ENCODE results near the gene SERPING1.

Gene SERPING1

DNA sequence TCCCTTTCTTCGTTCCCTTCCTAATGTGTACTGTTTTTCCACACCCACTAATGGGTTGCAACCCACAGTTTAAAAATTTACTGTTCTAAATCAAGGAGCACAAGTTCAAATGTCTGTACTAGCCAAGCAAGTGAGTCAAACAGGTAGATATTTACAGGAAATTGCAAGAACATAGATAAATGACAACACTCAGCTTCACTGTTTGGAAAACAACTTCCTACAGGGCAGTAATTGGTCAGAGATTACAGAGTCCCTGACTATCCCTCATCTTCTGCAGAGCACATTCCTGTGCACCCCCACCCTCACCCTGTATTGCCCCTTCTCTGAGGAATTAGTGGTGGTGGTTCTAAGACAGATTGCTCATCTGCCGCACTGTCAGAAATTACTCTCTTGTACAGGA is 1.9 kb downstream of the SERPING1 start:
- Histone ChIP-seq H3K27me3 (ENCODE audit: insufficient read depth, low read length) (peaks cover 7% of the 10 kb centered on the region; the same call in 1 of the 2 replicates), H3K4me3 (ENCODE audit: low read depth, low read length, poor library complexity, severe bottlenecking) (no peak overlapping the region), H3K27ac (ENCODE audit: low read depth, low read length, poor library complexity, severe bottlenecking) (no peak overlapping the region), H3K4me1 (ENCODE audit: insufficient read depth, low read length, severe bottlenecking) (no peaks in the 10 kb centered on the region), H3K4me2 (ENCODE audit: low read length) (no peak overlapping the region), H3K9ac (ENCODE audit: low read length) (no peak overlapping the region), H3K36me3 (ENCODE audit: insufficient read depth, low read length) (no peaks in the 10 kb centered on the region), H3K9me2 (ENCODE audit: low read depth, low read length) (no peaks in the 10 kb centered on the region), H3F3A (ENCODE audit: insufficient read depth, low read length) (no peaks in the 10 kb centered on the region), H3K9me3 (ENCODE audit: low read length) (no peaks in the 10 kb centered on the region), H3K79me2 (ENCODE audit: insufficient read depth, low read length) (no peaks in the 10 kb centered on the region), H2AFZ (ENCODE audit: low read length) (no peak overlapping the region), H4K20me1 (ENCODE audit: insufficient read depth, low read length) (no peaks in the 10 kb centered on the region)
- TF ChIP-seq, protein P1, sequence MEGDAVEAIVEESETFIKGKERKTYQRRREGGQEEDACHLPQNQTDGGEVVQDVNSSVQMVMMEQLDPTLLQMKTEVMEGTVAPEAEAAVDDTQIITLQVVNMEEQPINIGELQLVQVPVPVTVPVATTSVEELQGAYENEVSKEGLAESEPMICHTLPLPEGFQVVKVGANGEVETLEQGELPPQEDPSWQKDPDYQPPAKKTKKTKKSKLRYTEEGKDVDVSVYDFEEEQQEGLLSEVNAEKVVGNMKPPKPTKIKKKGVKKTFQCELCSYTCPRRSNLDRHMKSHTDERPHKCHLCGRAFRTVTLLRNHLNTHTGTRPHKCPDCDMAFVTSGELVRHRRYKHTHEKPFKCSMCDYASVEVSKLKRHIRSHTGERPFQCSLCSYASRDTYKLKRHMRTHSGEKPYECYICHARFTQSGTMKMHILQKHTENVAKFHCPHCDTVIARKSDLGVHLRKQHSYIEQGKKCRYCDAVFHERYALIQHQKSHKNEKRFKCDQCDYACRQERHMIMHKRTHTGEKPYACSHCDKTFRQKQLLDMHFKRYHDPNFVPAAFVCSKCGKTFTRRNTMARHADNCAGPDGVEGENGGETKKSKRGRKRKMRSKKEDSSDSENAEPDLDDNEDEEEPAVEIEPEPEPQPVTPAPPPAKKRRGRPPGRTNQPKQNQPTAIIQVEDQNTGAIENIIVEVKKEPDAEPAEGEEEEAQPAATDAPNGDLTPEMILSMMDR (IDR thresholded peaks at IDR 0.05; ENCODE audit: low read length), result no peak
- TF ChIP-seq EZH2 (IDR thresholded peaks at IDR 0.05; ENCODE audit: borderline replicate concordance, low read length), result no peak

DNA sequence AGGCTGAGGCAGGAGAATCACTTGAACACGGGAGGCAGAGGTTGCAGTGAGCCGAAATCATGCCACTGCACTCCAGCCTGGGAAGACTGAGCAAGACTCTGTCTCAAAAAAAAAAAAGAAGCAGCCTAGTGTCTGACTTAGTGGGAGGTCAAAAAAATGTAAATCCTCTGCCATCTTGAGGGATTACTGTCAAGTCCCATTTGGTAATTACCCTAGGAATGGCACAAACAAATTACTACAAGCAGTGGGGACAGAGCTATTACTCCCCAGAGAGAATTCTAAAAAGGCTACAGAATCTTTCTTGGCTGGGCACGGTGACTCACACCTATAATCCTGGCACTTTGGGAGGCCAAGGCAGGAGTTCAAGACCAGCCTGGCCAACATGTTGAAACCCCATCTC is 3.8 kb downstream of the SERPING1 start:
- Histone ChIP-seq H4K20me1 (ENCODE audit: insufficient read depth, low read length) (no peaks in the 10 kb centered on the region), H3K9ac (ENCODE audit: low read length) (no peak overlapping the region), H3K36me3 (ENCODE audit: insufficient read depth, low read length) (no peaks in the 10 kb centered on the region), H3K27me3 (ENCODE audit: insufficient read depth, low read length) (no peaks in the 10 kb centered on the region; the same call in 1 of the 2 replicates), H3K79me2 (ENCODE audit: insufficient read depth, low read length) (no peaks in the 10 kb centered on the region), H3K4me3 (ENCODE audit: low read depth, low read length, poor library complexity, severe bottlenecking) (no peak overlapping the region), H3K27ac (ENCODE audit: low read depth, low read length, poor library complexity, severe bottlenecking) (no peak overlapping the region), H2AFZ (ENCODE audit: low read length) (no peak overlapping the region), H3K4me1 (ENCODE audit: insufficient read depth, low read length, severe bottlenecking) (no peaks in the 10 kb centered on the region), H3F3A (ENCODE audit: insufficient read depth, low read length) (no peaks in the 10 kb centered on the region), H3K9me3 (ENCODE audit: low read length) (no peaks in the 10 kb centered on the region), H3K9me2 (ENCODE audit: low read depth, low read length) (no peaks in the 10 kb centered on the region), H3K4me2 (ENCODE audit: low read length) (no peak overlapping the region)
- TF ChIP-seq, protein P1 (IDR thresholded peaks at IDR 0.05; ENCODE audit: low read length), result no peak
- no peak for TF ChIP-seq EZH2 (IDR thresholded peaks at IDR 0.05; ENCODE audit: borderline replicate concordance, low read length)

DNA sequence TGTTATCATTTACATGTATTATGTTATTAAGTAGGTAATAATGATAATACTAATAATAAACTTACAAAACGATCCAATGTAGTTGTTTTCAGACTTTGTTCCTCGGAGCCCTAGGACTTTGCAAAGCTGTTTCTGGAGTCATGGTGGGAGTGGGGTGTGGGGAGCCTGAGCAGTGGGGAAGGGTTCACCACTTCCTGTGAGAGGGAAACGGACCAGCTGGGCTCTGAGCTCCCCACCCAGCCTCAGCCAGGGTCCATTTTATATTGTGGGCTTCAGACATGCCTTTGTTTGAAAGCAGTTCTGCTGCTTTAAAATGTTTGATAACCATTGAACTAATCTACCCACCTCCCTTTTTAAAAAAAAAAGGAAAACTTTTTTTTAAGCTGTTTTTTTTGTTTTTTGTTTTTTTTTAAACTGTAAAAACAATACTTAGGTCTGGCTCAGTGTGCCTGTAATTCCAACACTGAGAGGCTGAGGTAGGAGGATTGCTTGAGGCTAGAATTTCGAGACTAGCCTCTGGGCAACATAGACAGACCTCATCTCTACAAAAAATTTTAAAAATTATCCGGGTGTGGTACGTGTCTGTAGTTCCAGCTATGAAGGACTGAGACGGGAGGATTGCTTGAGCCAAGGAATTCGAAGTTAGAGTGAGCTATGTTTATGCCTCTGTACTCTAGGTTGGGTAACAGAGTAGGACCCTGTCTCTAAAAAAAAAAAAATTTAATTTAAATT is 7.0 kb downstream of the SERPING1 start:
- H3K36me3 ChIP-seq (ENCODE audit: insufficient read depth, low read length), result no peaks in the 10 kb centered on the region
- H3K27ac ChIP-seq (ENCODE audit: low read depth, low read length, poor library complexity, severe bottlenecking), result no peak overlapping the region
- no peak for TF ChIP-seq EZH2 (IDR thresholded peaks at IDR 0.05; ENCODE audit: borderline replicate concordance, low read length)
- TF ChIP-seq, protein P1 (IDR thresholded peaks at IDR 0.05; ENCODE audit: low read length), result no peak

More for the DNA sequence above, 7.0 kb downstream of the SERPING1 start:
- Histone ChIP-seq H3K4me1 (ENCODE audit: insufficient read depth, low read length, severe bottlenecking) (no peaks in the 10 kb centered on the region), H4K20me1 (ENCODE audit: insufficient read depth, low read length) (no peaks in the 10 kb centered on the region), H3K9ac (ENCODE audit: low read length) (no peak overlapping the region), H3K4me2 (ENCODE audit: low read length) (no peak overlapping the region), H3K9me3 (ENCODE audit: low read length) (no peaks in the 10 kb centered on the region), H3K27me3 (ENCODE audit: insufficient read depth, low read length) (no peaks in the 10 kb centered on the region), H3K4me3 (ENCODE audit: low read depth, low read length, poor library complexity, severe bottlenecking) (no peak overlapping the region), H2AFZ (ENCODE audit: low read length) (no peak overlapping the region), H3K79me2 (ENCODE audit: insufficient read depth, low read length) (no peaks in the 10 kb centered on the region), H3K9me2 (ENCODE audit: low read depth, low read length) (no peaks in the 10 kb centered on the region), H3F3A (ENCODE audit: insufficient read depth, low read length) (no peaks in the 10 kb centered on the region)

Data from OCI-LY1 (cell line).